BJ (cell line): Measurements from ENCODE around the gene FAM131C. TPM values are rescaled to one million over a fixed set of nuclear protein-coding genes. Genes with fewer than 3 reads are reported as not detected.

Experiments used
- CTCF ChIA-PET: fragments of 350-600 bp; formaldehyde crosslinking; extraction: SDS; loops from one replicate; lab custom pipeline; 2021; ENCODE audit warnings: antibody characterized with exemption, inconsistent platforms; lab: Yijun Ruan, JAX
- POLR2A ChIA-PET: fragments of 300-600 bp; sonication (Branson Sonifier 250); formaldehyde crosslinking; extraction: SDS; loops from one replicate; lab custom pipeline; 2021; ENCODE audit warnings: antibody characterized with exemption; lab: Charles Lee
- DNase-seq: peaks from one replicate; pipeline ENCODE4 v3.0.0-alpha.2; 2011; ENCODE audit warnings: low read depth
- H3K27me3 ChIP-seq: 2 replicates; pipeline ENCODE4 v1.6.0; 2011; ENCODE audit warnings: low read length; ENCODE audit not compliant: control insufficient read depth, insufficient read depth
- H3K36me3 ChIP-seq: 2 replicates; pipeline ENCODE4 v1.5.1; 2011; ENCODE audit warnings: low read length; ENCODE audit not compliant: control insufficient read depth, insufficient read depth
- H3K4me3 ChIP-seq: 2 replicates; pipeline ENCODE4 v1.5.1; 2011; ENCODE audit warnings: low read depth, mild to moderate bottlenecking, control low read depth, low read length
- polyA plus RNA-seq: library from polyadenylated mRNA; depleted of rRNA; stranded (reverse); fragments of >200 nt; gene quantifications from 2 replicates; pipeline ENCODE4 v1.2.3, GENCODE V29; 2011
- TF ChIP-seq, protein P1 (sequence below): IDR thresholded peaks from 2 replicates; pipeline ENCODE4 v1.5.1; 2011; ENCODE audit warnings: low read depth, mild to moderate bottlenecking, control low read depth, inconsistent platforms, low read length, moderate library complexity; ENCODE audit not compliant: insufficient read depth

The FAM131C gene
- polyA plus RNA-seq, 1 experiment: 0.47 TPM

DNA sequence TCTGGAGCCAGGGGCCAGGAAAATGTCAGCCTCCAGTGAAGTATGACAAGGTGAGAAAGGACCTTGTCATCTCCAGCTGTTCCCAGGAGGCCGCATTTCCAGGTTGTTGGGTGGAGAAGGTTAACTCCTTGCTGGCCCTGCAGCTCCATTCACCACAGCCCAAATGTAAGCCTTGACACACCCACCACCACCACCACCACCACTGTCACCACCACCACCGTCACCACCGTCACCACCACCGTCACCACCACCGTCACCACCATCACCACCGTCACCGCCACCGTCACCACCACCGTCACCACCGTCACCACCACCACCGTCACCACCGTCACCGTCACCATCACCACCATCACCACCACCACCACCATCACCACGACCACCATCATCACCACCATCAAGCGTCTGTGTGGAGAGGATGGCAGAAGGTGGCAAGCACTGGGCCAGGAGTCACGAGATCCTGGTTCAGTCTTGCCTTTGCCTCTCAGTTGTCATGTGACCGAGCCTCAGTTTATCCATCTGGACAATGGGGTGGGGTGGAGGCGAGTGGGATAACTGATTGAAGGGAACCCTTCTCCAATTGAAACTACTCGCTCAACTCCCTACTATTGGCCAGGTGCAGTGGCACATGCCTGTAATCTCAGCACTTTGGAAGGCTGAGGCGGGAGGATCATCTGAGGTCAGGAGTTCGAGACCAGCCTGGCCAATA lies 21.2 kb upstream of the FAM131C start:
- H3K27me3 ChIP-seq: peaks cover 1% of the 10 kb centered on the region
- no peaks in the 10 kb centered on the region for H3K36me3 ChIP-seq
- POLR2A ChIA-PET: no interaction called here
- TF ChIP-seq, protein P1, sequence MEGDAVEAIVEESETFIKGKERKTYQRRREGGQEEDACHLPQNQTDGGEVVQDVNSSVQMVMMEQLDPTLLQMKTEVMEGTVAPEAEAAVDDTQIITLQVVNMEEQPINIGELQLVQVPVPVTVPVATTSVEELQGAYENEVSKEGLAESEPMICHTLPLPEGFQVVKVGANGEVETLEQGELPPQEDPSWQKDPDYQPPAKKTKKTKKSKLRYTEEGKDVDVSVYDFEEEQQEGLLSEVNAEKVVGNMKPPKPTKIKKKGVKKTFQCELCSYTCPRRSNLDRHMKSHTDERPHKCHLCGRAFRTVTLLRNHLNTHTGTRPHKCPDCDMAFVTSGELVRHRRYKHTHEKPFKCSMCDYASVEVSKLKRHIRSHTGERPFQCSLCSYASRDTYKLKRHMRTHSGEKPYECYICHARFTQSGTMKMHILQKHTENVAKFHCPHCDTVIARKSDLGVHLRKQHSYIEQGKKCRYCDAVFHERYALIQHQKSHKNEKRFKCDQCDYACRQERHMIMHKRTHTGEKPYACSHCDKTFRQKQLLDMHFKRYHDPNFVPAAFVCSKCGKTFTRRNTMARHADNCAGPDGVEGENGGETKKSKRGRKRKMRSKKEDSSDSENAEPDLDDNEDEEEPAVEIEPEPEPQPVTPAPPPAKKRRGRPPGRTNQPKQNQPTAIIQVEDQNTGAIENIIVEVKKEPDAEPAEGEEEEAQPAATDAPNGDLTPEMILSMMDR: no peak
- no peak for DNase-seq
- CTCF ChIA-PET: interaction anchor here (1.0 to 4.0 kb wide), 2 partner anchors 12 to 16 kb away, joined by 5 to 26 read pairs; no protein-coding TSS in a partner anchor
- H3K4me3 ChIP-seq: no peak overlapping the region

DNA sequence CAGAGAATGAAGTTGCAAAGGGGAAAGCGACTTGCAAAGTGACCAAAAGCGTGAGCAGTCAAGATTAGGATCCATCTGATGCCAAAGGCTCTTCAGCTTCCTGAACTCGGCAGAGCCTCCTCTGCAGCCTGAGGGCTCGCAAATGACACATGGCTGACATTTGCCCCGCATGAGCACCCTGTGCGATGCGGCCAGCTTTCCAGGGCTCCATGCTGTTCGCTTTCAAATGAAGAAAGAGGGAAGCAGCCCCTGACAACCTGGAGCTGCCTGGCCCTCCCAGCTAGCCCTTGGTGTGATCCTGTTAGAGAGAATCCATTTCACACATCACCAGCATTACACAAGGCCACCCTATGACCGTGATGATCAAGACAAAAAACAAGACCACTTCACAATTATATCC lies 20.2 kb upstream of the FAM131C start:
- H3K36me3 ChIP-seq: no peaks in the 10 kb centered on the region
- ChIA-PET POLR2A (no interaction called here), CTCF (interaction anchor here (1.0 to 4.0 kb wide), 2 partner anchors 11 to 15 kb away, joined by 5 to 26 read pairs; no protein-coding TSS in a partner anchor)
- peaks cover 1% of the 10 kb centered on the region for H3K27me3 ChIP-seq
- no peak for DNase-seq
- H3K4me3 ChIP-seq: no peak overlapping the region
- TF ChIP-seq, protein P1: no peak

DNA sequence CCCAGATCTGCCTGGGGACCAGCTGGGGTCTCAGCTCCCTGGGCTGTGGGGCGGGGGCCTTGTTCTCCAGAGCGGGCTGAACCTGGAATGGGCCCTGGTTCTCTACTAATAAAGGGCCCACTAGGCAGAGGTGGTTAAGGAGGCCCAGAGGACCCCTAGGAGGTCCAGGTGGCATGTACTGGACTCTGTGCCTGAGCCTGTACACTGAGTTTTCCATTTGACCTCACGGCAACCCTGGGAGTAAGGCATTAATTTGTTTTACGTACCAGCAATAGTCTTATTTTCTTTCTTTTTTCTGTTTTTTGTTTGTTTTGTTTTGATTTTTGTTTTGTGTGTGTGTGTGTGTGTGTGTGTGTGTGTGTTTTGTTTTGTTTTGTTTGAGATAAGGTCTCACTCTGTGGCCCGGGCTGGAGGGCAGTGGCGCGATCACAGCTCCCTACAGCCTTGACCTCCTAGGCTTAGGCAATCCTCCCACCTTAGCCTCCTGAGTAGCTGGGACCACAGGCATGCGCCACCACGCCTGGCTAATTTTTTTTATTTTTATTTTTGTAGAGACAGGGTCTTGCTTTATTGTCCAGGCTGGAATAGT lies 19.6 kb upstream of the FAM131C start:
- Histone ChIP-seq H3K4me3 (no peak overlapping the region), H3K36me3 (no peaks in the 10 kb centered on the region), H3K27me3 (peaks cover 1% of the 10 kb centered on the region)
- DNase-seq: no peak
- POLR2A ChIA-PET: no interaction called here
- CTCF ChIA-PET: interaction anchor here (1.8 to 4.0 kb wide), 2 partner anchors 11 to 14 kb away, joined by 3 to 26 read pairs; no protein-coding TSS in a partner anchor
- TF ChIP-seq, protein P1: no peak

DNA sequence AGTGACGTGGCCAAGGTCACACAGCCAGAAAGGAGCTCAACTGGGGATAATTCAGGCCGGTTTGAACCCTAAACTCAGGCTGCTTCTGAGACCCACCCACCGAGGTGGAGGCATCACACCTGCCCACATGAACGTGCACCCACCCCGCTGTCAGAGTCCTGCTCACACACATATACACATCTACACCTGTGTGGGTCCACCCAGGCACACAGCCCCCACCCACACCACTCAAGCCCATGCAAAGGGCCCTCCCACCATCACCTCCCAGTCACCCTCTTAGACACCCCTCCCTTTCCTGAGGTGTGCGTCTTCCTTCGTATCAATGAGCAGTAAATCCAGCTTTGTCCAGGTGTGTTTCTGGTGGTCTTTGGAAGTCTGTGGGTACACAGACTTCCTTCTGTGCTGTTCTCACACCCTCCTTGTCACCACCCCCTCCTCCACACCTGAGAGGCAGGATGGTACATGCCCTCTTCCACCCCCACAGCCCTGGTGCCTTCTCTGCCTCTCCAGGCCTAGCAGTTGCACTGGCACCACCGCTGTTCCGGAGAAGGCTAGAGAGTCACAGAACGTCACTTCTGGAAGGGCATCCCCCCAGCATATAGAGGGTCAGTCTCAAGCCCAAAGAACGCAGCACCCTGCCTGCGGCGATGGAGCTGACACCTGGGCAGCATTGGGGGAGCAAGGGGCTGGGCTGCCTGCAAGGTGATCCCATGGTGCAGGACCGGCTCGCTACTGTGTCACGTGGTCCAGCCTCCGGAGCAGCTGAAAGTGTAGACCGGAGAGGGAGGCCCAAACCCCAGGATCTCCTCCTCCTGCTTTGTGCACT lies 18.9 kb upstream of the FAM131C start:
- peaks cover 1% of the 10 kb centered on the region for H3K27me3 ChIP-seq
- ChIA-PET POLR2A (no interaction called here), CTCF (interaction anchor here (1.8 to 4.0 kb wide), 2 partner anchors 10 to 13 kb away, joined by 3 to 26 read pairs; no protein-coding TSS in a partner anchor)
- H3K4me3 ChIP-seq: no peak overlapping the region
- TF ChIP-seq, protein P1: no peak
- DNase-seq: no peak
- H3K36me3 ChIP-seq: no peaks in the 10 kb centered on the region

DNA sequence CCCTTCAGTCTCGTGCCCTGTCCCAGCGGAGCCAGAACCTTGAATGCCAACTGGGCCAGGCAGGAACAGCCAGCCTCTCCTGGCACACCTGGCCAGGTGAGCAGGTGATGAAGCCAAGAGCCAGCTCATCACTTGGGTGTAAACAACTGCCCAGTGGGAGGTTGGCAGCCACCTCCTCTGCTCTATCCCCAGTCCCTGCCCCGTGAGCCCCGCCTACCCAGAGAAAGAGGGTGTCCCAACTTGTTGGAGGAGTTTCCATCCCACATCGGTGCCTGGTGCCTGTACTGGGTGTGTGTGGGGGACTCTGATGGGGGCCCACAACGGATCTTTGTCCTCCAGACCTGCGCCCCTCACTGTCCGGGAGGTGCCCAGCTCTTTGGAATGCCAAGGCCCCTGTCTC lies 17.8 kb upstream of the FAM131C start:
- TF ChIP-seq, protein P1: no peak

More for the DNA sequence above, 17.8 kb upstream of the FAM131C start:
- no peak for DNase-seq
- ChIA-PET CTCF (interaction anchor here (1.8 to 4.0 kb wide), 2 partner anchors 9 to 12 kb away, joined by 3 to 26 read pairs; no protein-coding TSS in a partner anchor), POLR2A (no interaction called here)
- Histone ChIP-seq H3K4me3 (no peak overlapping the region), H3K27me3 (peaks cover 1% of the 10 kb centered on the region), H3K36me3 (no peaks in the 10 kb centered on the region)
